Measurements from ENCODE around the gene DDX28.

- TF ChIP-seq EZH2 (IDR thresholded peaks at IDR 0.05; ENCODE audit: insufficient read depth, low read length) = no peak
- TF ChIP-seq, protein P1, sequence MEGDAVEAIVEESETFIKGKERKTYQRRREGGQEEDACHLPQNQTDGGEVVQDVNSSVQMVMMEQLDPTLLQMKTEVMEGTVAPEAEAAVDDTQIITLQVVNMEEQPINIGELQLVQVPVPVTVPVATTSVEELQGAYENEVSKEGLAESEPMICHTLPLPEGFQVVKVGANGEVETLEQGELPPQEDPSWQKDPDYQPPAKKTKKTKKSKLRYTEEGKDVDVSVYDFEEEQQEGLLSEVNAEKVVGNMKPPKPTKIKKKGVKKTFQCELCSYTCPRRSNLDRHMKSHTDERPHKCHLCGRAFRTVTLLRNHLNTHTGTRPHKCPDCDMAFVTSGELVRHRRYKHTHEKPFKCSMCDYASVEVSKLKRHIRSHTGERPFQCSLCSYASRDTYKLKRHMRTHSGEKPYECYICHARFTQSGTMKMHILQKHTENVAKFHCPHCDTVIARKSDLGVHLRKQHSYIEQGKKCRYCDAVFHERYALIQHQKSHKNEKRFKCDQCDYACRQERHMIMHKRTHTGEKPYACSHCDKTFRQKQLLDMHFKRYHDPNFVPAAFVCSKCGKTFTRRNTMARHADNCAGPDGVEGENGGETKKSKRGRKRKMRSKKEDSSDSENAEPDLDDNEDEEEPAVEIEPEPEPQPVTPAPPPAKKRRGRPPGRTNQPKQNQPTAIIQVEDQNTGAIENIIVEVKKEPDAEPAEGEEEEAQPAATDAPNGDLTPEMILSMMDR (IDR thresholded peaks at IDR 0.05; ENCODE audit: insufficient read depth, low read depth, low read length) = no peak
Measured at GRCh38 chr16:68021490-68021889, 1.5 kb downstream of the DDX28 start.
